Adrenal gland (tissue), 12 donors: Measurements from ENCODE around the gene RAVER2. TPM values are rescaled to one million over a fixed set of nuclear protein-coding genes. Genes with fewer than 3 reads are reported as not detected.

Experiments
- DNase-seq, 7 donors: peaks; one replicate each; pipeline ENCODE4 v3.0.0-alpha.2; 2019 to 2020
- H3K27ac ChIP-seq, 5 donors: fragments of 200-600 bp; sonication (generic) in 4 of 5; 1 replicate in 3 of 5; 2 replicates in 2 of 5; pipeline versions ENCODE4 v1.5.1 to v1.8.0; 2016 to 2020; ENCODE audit warnings: mild to moderate bottlenecking in 1 of 5
- H3K27me3 ChIP-seq: fragments of 200-600 bp; 2 replicates; pipeline ENCODE4 v1.8.0; 2021
- H3K36me3 ChIP-seq, 2 donors: fragments of 200-600 bp; replicated peaks in 1 of 2; 1 replicate in 1 of 2; 2 replicates in 1 of 2; pipeline versions ENCODE4 v1.5.1 to v1.8.0; 2018 to 2022
- H3K4me1 ChIP-seq, 2 donors: fragments of 200-600 bp; replicated peaks in 1 of 2; 1 replicate in 1 of 2; 2 replicates in 1 of 2; pipeline versions ENCODE4 v1.5.1 to v1.8.0; 2018 to 2021
- H3K4me3 ChIP-seq, 4 donors: fragments of 200-600 bp; sonication (generic) in 3 of 4; one replicate each; pipeline ENCODE4 v1.5.1; 2016 to 2018
- H3K9me3 ChIP-seq, 3 donors: fragments of 200-600 bp; sonication (generic) in 1 of 3; replicated peaks in 1 of 3; 1 replicate in 2 of 3; 2 replicates in 1 of 3; pipeline versions ENCODE4 v1.5.1 to v1.8.0; 2016 to 2021
- CTCF ChIP-seq, 6 experiments: fragments of 450-650 bp in 4 of 6; fragments of 200-600 bp in 2 of 6; sonication (generic) in 1 of 6; IDR thresholded peaks; 1 replicate in 5 of 6; 2 replicates in 1 of 6; pipeline versions ENCODE4 v1.5.1 to v1.8.0; 2016 to 2021; ENCODE audit warnings: antibody characterized with exemption in 6 of 6, mild to moderate bottlenecking in 2 of 6, moderate library complexity in 1 of 6
- POLR2A ChIP-seq, 2 donors: fragments of 450-650 bp; IDR thresholded peaks; one replicate each; pipeline ENCODE4 v1.6.1; 2017; ENCODE audit warnings: antibody characterized with exemption in 2 of 2, mild to moderate bottlenecking in 2 of 2, moderate library complexity in 1 of 2
- WGBS, 4 donors: extraction: QIAGEN DNeasy Blood & Tissue Kit in 2 of 4; methylation state at CpG; one replicate each; pipeline versions ENCODE4 v1.1.5 to v1.1.7; 2013 to 2017; 5-methylcytosine and 5-hydroxymethylcytosine counted together
- intact Hi-C, 2 donors: fragments of 100-400 bp; cut with DNase I; formaldehyde crosslinking; loops; one replicate each; pipeline versions ENCODE4 v1.14.1 to v1.15.0; 2022 to 2023
- polyA plus RNA-seq, 3 donors: library from polyadenylated mRNA; stranded (reverse); fragments of 200-250 nt in 2 of 3; fragments of 350-450 nt in 1 of 3; fragmentation: Illumina TruSeq in 1 of 3; extraction: RNeasy Lipid Tissue Mini Kit (QIAGEN cat#74804) in 1 of 3; gene quantifications; one replicate each; pipeline ENCODE4 v1.2.3, GENCODE V29; 2013 to 2014
- total RNA-seq, 9 donors: library from RNA; depleted of rRNA in 4 of 9; stranded (reverse); fragments of >200 nt in 4 of 9; fragments of 120-200 nt in 1 of 9; fragmentation: NEBNext Ultra II Directional in 1 of 9; extraction: Animal tissue kit (Norgen Biotek cat#: 25700) in 1 of 9; gene quantifications; one replicate each; pipeline versions ENCODE4 v1.1.0 to v1.2.4, GENCODE V29; 2013 to 2023
- donor health status: healthy with polysubstance abuse.
- donor health status: Bipolar disorder and iron deficiency.
- donor health status: DM: yes; HTN: yes; CAD: no.
- donor health status: DM: no; HTN: no; CAD: no.
- donor health status: DM: no; HTN: no; CAD: no.
- donor health status: DM: yes; HTN: yes; CAD: no.

Gene RAVER2
- total and polyA plus RNA-seq, 12 donors, result 7.1 to 19.0 (median 12.4) TPM

DNA sequence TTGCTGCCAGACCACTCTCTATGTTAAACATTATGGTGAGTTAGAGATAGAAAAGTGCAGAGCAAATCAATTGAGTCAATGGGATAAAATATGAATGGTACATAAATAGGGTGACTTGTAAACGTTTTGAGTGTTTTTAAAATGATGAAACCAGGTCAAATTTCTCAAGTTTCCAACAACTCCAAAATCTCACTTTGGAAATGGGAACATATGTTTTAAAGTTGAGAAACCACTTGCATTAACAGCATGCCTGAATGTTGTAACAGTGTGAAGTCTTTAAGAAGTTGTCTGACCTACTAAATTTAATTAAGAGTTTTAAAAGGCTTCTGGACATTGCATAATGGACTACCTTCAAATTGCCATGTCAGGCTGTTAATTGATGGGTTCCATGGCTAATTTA is 33.6 kb upstream of the RAVER2 start:
- Histone ChIP-seq H3K4me1 (no peaks in the 10 kb centered on the region), H3K4me3 (no peak overlapping the region), H3K27ac (no peak overlapping the region), H3K36me3 (no peaks in the 10 kb centered on the region), H3K27me3 (no peaks in the 10 kb centered on the region), H3K9me3 (no peaks in the 10 kb centered on the region)
- WGBS, 4 donors, result 28 to 45% (median 34%) methylated on average over 1 of the region's 1 CpG
- TF ChIP-seq POLR2A (IDR thresholded peaks at IDR 0.05), result no peak
- no peak for TF ChIP-seq CTCF (IDR thresholded peaks at IDR 0.05)
- no peak for DNase-seq
- intact Hi-C loops, result no loop called here

- DNase-seq, result no peak
- H3K4me3 ChIP-seq, result no peak overlapping the region
- H3K27ac ChIP-seq, result no peak overlapping the region
- TF ChIP-seq CTCF (IDR thresholded peaks at IDR 0.05) (no peak), POLR2A (IDR thresholded peaks at IDR 0.05) (no peak)
- WGBS, 4 donors, result 73 to 93% (median 90%) methylated on average over 2 of the region's 2 CpGs
- no peaks in the 10 kb centered on the region for H3K36me3 ChIP-seq
- H3K9me3 ChIP-seq, result no peaks in the 10 kb centered on the region
- no peaks in the 10 kb centered on the region for H3K27me3 ChIP-seq
- H3K4me1 ChIP-seq, result no peaks in the 10 kb centered on the region
- intact Hi-C loops, result no loop called here
Observed at GRCh38 chr1:64712049-64712448, 32.8 kb upstream of the RAVER2 start.

DNA sequence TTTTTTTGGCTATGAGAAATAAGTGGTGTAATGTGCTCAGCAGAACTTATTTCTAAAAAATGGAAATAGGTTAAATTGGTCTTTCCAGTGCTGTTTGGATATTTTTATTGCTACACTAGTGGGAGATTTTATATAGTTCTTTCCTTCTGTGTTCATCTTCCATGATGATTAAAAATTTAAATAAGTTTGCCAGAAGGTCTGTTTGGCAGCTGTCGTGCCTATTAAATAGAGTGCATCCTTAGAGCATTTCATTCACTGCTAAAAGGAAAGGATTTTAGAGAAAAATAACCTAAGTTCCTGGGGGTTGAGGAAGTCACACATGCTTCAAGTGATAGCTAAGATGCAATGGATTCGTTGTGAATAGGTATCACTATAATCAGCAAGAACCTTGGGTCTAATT is 29.7 kb upstream of the RAVER2 start:
- TF ChIP-seq POLR2A (IDR thresholded peaks at IDR 0.05) (no peak), CTCF (IDR thresholded peaks at IDR 0.05) (no peak)
- H3K27ac ChIP-seq, result no peak overlapping the region
- no peaks in the 10 kb centered on the region for H3K9me3 ChIP-seq
- no peak overlapping the region for H3K4me3 ChIP-seq
- intact Hi-C loops, result no loop called here
- DNase-seq, result no peak
- 65 to 77% (median 67%) methylated on average over 2 of the region's 2 CpGs for WGBS, 4 donors
- no peaks in the 10 kb centered on the region for H3K27me3 ChIP-seq
- no peaks in the 10 kb centered on the region for H3K4me1 ChIP-seq
- H3K36me3 ChIP-seq, result no peaks in the 10 kb centered on the region

DNA sequence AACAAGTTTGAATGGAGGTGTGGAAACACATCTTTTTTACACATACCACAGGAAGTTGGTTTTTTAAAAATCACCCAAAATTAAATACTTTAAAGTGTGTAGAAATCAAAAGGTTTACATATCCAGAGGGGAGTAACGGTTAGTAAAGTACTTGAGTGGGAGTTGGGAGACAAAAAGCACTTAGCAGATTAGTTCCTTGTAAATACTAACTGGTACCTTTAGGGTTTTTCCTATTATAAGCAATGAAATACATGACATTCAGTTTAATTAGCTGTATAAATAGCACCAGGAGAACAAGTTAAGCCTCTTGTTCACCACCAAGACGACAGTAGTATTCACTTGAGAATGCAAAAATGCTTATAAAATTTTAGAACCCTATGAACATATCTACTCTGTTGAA is 23.7 kb upstream of the RAVER2 start:
- H3K4me3 ChIP-seq, result no peak overlapping the region
- TF ChIP-seq CTCF (IDR thresholded peaks at IDR 0.05), result no peak
- no peak for TF ChIP-seq POLR2A (IDR thresholded peaks at IDR 0.05)
- DNase-seq, result no peak
- 74 to 95% (median 83%) methylated on average over 2 of the region's 2 CpGs for WGBS, 4 donors
- no peaks in the 10 kb centered on the region for H3K27me3 ChIP-seq
- H3K27ac ChIP-seq, result no peak overlapping the region
- no peaks in the 10 kb centered on the region for H3K9me3 ChIP-seq
- no peaks in the 10 kb centered on the region for H3K4me1 ChIP-seq
- intact Hi-C loops, result no loop called here
- no peaks in the 10 kb centered on the region for H3K36me3 ChIP-seq
